BLaER1 (cell line): ENCODE measurements around the gene FOXC1.

Source experiments
- H3K27ac ChIP-seq: shearing (Covaris generic); formaldehyde crosslinking; 2 replicates; pipeline ENCODE4 v1.8.1; 2022
- H3K27me3 ChIP-seq: shearing (Covaris generic); formaldehyde crosslinking; 2 replicates; pipeline ENCODE4 v1.8.1; 2022
- H3K36me3 ChIP-seq: shearing (Covaris generic); formaldehyde crosslinking; 2 replicates; pipeline ENCODE4 v1.8.1; 2022
- H3K4me1 ChIP-seq: shearing (Covaris generic); formaldehyde crosslinking; 2 replicates; pipeline ENCODE4 v1.8.1; 2022
- H3K4me2 ChIP-seq: shearing (Covaris generic); formaldehyde crosslinking; 2 replicates; pipeline ENCODE4 v1.8.1; 2022
- H3K4me3 ChIP-seq: shearing (Covaris generic); formaldehyde crosslinking; 2 replicates; pipeline ENCODE4 v1.8.1; 2022
- H3K9ac ChIP-seq: shearing (Covaris generic); formaldehyde crosslinking; 2 replicates; pipeline ENCODE4 v1.8.1; 2022
- H3K9me3 ChIP-seq: shearing (Covaris generic); formaldehyde crosslinking; 2 replicates; pipeline ENCODE4 v1.8.1; 2022
- H4K20me1 ChIP-seq: shearing (Covaris generic); formaldehyde crosslinking; 2 replicates; pipeline ENCODE4 v1.8.1; 2022
- Cebpa-rat ChIP-seq: shearing (Covaris generic); IDR thresholded peaks from 2 replicates; pipeline ENCODE4 v1.8.1; 2022

The FOXC1 gene

GRCh38 chr6:1616701-1617463 is 7.2 kb downstream of the FOXC1 start:
- peaks cover 57% of the 10 kb centered on the region for H4K20me1 ChIP-seq
- peaks cover 26% of the 10 kb centered on the region for H3K9me3 ChIP-seq
- peaks cover 4% of the 10 kb centered on the region; the same call in 1 of the 2 replicates for H3K4me1 ChIP-seq
- no peak overlapping the region for H3K27ac ChIP-seq
- no peak overlapping the region for H3K9ac ChIP-seq
- H3K4me2 ChIP-seq = no peak overlapping the region
- no peak for TF ChIP-seq Cebpa-rat
- no peaks in the 10 kb centered on the region for H3K36me3 ChIP-seq
- peaks cover 73% of the 10 kb centered on the region for H3K27me3 ChIP-seq
- no peak overlapping the region for H3K4me3 ChIP-seq

GRCh38 chr6:1617466-1618310 is 8.0 kb downstream of the FOXC1 start:
- no peak overlapping the region for H3K4me2 ChIP-seq
- no peak for TF ChIP-seq Cebpa-rat
- H3K9me3 ChIP-seq = peaks cover 26% of the 10 kb centered on the region
- H3K4me1 ChIP-seq = no peaks in the 10 kb centered on the region
- peaks cover 72% of the 10 kb centered on the region for H3K27me3 ChIP-seq
- H3K4me3 ChIP-seq = no peak overlapping the region
- no peak overlapping the region for H3K27ac ChIP-seq
- no peak overlapping the region for H3K9ac ChIP-seq
- peaks cover 5% of the 10 kb centered on the region; the same call in 1 of the 2 replicates for H3K36me3 ChIP-seq
- peaks cover 52% of the 10 kb centered on the region for H4K20me1 ChIP-seq

GRCh38 chr6:1618311-1619097 is 8.8 kb downstream of the FOXC1 start:
- Histone ChIP-seq H3K27ac (no peak overlapping the region), H3K36me3 (peaks cover 8% of the 10 kb centered on the region; the same call in 1 of the 2 replicates), H4K20me1 (peaks cover 48% of the 10 kb centered on the region), H3K4me2 (no peak overlapping the region), H3K27me3 (peaks cover 72% of the 10 kb centered on the region), H3K4me3 (no peak overlapping the region), H3K9ac (no peak overlapping the region), H3K4me1 (no peaks in the 10 kb centered on the region), H3K9me3 (peaks cover 26% of the 10 kb centered on the region)
- no peak for TF ChIP-seq Cebpa-rat

- peaks cover 72% of the 10 kb centered on the region for H3K27me3 ChIP-seq
- no peak overlapping the region for H3K9ac ChIP-seq
- H3K4me3 ChIP-seq = no peak overlapping the region
- H3K4me1 ChIP-seq = no peaks in the 10 kb centered on the region
- no peak overlapping the region for H3K4me2 ChIP-seq
- no peak overlapping the region for H3K27ac ChIP-seq
- H3K36me3 ChIP-seq = peaks cover 13% of the 10 kb centered on the region
- no peak for TF ChIP-seq Cebpa-rat
- H3K9me3 ChIP-seq = peaks cover 23% of the 10 kb centered on the region
- peaks cover 46% of the 10 kb centered on the region for H4K20me1 ChIP-seq
Observed at GRCh38 chr6:1619098-1619672, 9.5 kb downstream of the FOXC1 start.

- Histone ChIP-seq H4K20me1 (peaks cover 45% of the 10 kb centered on the region; the same call in 1 of the 2 replicates), H3K9ac (no peak overlapping the region), H3K4me2 (no peak overlapping the region), H3K36me3 (peaks cover 20% of the 10 kb centered on the region), H3K27ac (no peak overlapping the region), H3K4me1 (no peaks in the 10 kb centered on the region), H3K9me3 (peaks cover 28% of the 10 kb centered on the region), H3K27me3 (peaks cover 72% of the 10 kb centered on the region), H3K4me3 (no peak overlapping the region)
- TF ChIP-seq Cebpa-rat = no peak
Observed at GRCh38 chr6:1619673-1620503, 10.2 kb downstream of the FOXC1 start.

GRCh38 chr6:1620504-1621069 is 10.9 kb downstream of the FOXC1 start:
- H4K20me1 ChIP-seq = peaks cover 38% of the 10 kb centered on the region; the same call in 1 of the 2 replicates
- H3K9me3 ChIP-seq = peaks cover 33% of the 10 kb centered on the region
- H3K36me3 ChIP-seq = peaks cover 23% of the 10 kb centered on the region
- peaks cover 72% of the 10 kb centered on the region for H3K27me3 ChIP-seq
- no peak overlapping the region for H3K4me2 ChIP-seq
- H3K9ac ChIP-seq = no peak overlapping the region
- no peak overlapping the region for H3K27ac ChIP-seq
- H3K4me1 ChIP-seq = no peaks in the 10 kb centered on the region
- TF ChIP-seq Cebpa-rat = no peak
- H3K4me3 ChIP-seq = no peak overlapping the region

GRCh38 chr6:1621070-1621701 is 11.5 kb downstream of the FOXC1 start:
- Histone ChIP-seq H3K4me1 (no peaks in the 10 kb centered on the region), H3K4me3 (no peak overlapping the region), H3K9ac (no peak overlapping the region), H4K20me1 (peaks cover 32% of the 10 kb centered on the region; the same call in 1 of the 2 replicates), H3K9me3 (peaks cover 33% of the 10 kb centered on the region), H3K4me2 (no peak overlapping the region), H3K27ac (no peak overlapping the region), H3K27me3 (peaks cover 72% of the 10 kb centered on the region), H3K36me3 (peaks cover 23% of the 10 kb centered on the region)
- TF ChIP-seq Cebpa-rat = no peak

GRCh38 chr6:1622220-1622850 is 12.6 kb downstream of the FOXC1 start:
- Histone ChIP-seq H3K9ac (no peak overlapping the region), H4K20me1 (peaks cover 33% of the 10 kb centered on the region), H3K36me3 (peaks cover 23% of the 10 kb centered on the region), H3K9me3 (peaks cover 33% of the 10 kb centered on the region), H3K4me2 (no peak overlapping the region), H3K27me3 (peaks cover 72% of the 10 kb centered on the region), H3K4me1 (no peaks in the 10 kb centered on the region), H3K4me3 (no peak overlapping the region), H3K27ac (no peak overlapping the region)
- no peak for TF ChIP-seq Cebpa-rat
